GM11168 (cell line): ENCODE measurements around the gene TRIM71.

Experiments
- in situ Hi-C: fragments of 300-500 bp; cut with MboI; formaldehyde crosslinking; loops from one replicate; pipeline ENCODE4 v1.12.0; 2022; ENCODE audit warnings: low sequenced_read_pairs; ENCODE audit not compliant: unreplicated experiment

Gene TRIM71

GRCh38 chr3:32862247-32862935, 44.6 kb downstream of the TRIM71 start:
- in situ Hi-C loops = no loop called here

- in situ Hi-C loops = no loop called here
These were observed 45.2 kb downstream of the TRIM71 start for GRCh38 chr3:32862936-32863487.

- in situ Hi-C loops = no loop called here
These were observed 47.6 kb downstream of the TRIM71 start for GRCh38 chr3:32865383-32865782.

- in situ Hi-C loops = no loop called here
These were observed 48.7 kb downstream of the TRIM71 start for GRCh38 chr3:32866533-32866932.

- in situ Hi-C loops = no loop called here
These were observed 50.2 kb downstream of the TRIM71 start for GRCh38 chr3:32867954-32868353.

GRCh38 chr3:32868719-32869512, 51.1 kb downstream of the TRIM71 start:
- in situ Hi-C loops = no loop called here

GRCh38 chr3:32869513-32870047, 51.8 kb downstream of the TRIM71 start:
- in situ Hi-C loops = no loop called here

- in situ Hi-C loops = no loop called here
These were observed 52.7 kb downstream of the TRIM71 start for GRCh38 chr3:32870373-32871095.

- in situ Hi-C loops = no loop called here
These were observed 53.5 kb downstream of the TRIM71 start for GRCh38 chr3:32871273-32871672.

GRCh38 chr3:32872487-32873382, 54.9 kb downstream of the TRIM71 start:
- in situ Hi-C loops = no loop called here

GRCh38 chr3:32873531-32874130, 55.8 kb downstream of the TRIM71 start:
- in situ Hi-C loops = no loop called here

GRCh38 chr3:32876920-32877319, 59.1 kb downstream of the TRIM71 start:
- in situ Hi-C loops = loop anchor here (25.0 kb wide), 1 partner anchor 365 kb away; the partner anchor contains the start of gene CMTM6

- in situ Hi-C loops = loop anchor here (25.0 kb wide), 1 partner anchor 365 kb away; the partner anchor contains the start of gene CMTM6
These were observed 59.8 kb downstream of the TRIM71 start for GRCh38 chr3:32877598-32877997.

- in situ Hi-C loops = loop anchor here (25.0 kb wide), 1 partner anchor 368 kb away; the partner anchor contains the start of gene CMTM6
These were observed 62.4 kb downstream of the TRIM71 start for GRCh38 chr3:32880225-32880624.

GRCh38 chr3:32881624-32882023, 63.8 kb downstream of the TRIM71 start:
- in situ Hi-C loops = loop anchor here (25.0 kb wide), 1 partner anchor 369 kb away; the partner anchor contains the start of gene CMTM6

GRCh38 chr3:32882189-32882588, 64.4 kb downstream of the TRIM71 start:
- in situ Hi-C loops = loop anchor here (25.0 kb wide), 1 partner anchor 370 kb away; the partner anchor contains the start of gene CMTM6

- in situ Hi-C loops = loop anchor here (25.0 kb wide), 1 partner anchor 370 kb away; the partner anchor contains the start of gene CMTM6
These were observed 64.8 kb downstream of the TRIM71 start for GRCh38 chr3:32882603-32883025.

GRCh38 chr3:32883817-32884216, 66.0 kb downstream of the TRIM71 start:
- in situ Hi-C loops = loop anchor here (25.0 kb wide), 1 partner anchor 372 kb away; the partner anchor contains the start of gene CMTM6
